A673 (cell line): ENCODE data around the gene SLIT1. TPM values are rescaled to one million over a fixed set of nuclear protein-coding genes. Genes with fewer than 3 reads are reported as not detected.
A peak's percentile ranks its signal among the peaks of the same experiment; 100 is the strongest.

ENCODE experiments used
- BruUV-seq: library from RNA; stranded (reverse); fragments of 400-500 nt; replicated peaks from 2 replicates; lab custom pipeline; 2021; lab: Mats Ljungman, UMichigan
- CTCF ChIA-PET: fragments of 300-600 bp; sonication (Branson Sonifier 250); formaldehyde crosslinking; loops from one replicate; lab custom pipeline; 2022; ENCODE audit warnings: antibody characterized with exemption; lab: Charles Lee
- POLR2A ChIA-PET: fragments of 300-600 bp; sonication (Branson Sonifier 250); formaldehyde crosslinking; loops from one replicate; lab custom pipeline; 2022; ENCODE audit warnings: antibody characterized with exemption; ENCODE audit not compliant: low non-redundant PET; lab: Charles Lee
- DNase-seq: peaks from one replicate; pipeline ENCODE4 v3.0.0-alpha.2; 2015; ENCODE audit warnings: low spot score
- H3K27ac ChIP-seq: fragments of 200-600 bp; sonication (generic); 2 replicates; pipeline ENCODE4 v1.5.1; 2016; ENCODE audit warnings: mixed run types, low read depth, mild to moderate bottlenecking, mixed read lengths, antibody characterized with exemption, low read length; ENCODE audit not compliant: poor library complexity, severe bottlenecking
- H3K27me3 ChIP-seq: fragments of 200-600 bp; sonication (generic); replicated peaks from 2 replicates; pipeline ENCODE4 v1.6.1; 2017; ENCODE audit warnings: mixed run types, low read depth, mild to moderate bottlenecking, mixed read lengths, antibody characterized with exemption, low read length; ENCODE audit not compliant: insufficient read depth, poor library complexity
- H3K36me3 ChIP-seq: fragments of 200-600 bp; sonication (generic); 2 replicates; pipeline ENCODE4 v1.6.1; 2016; ENCODE audit warnings: mixed run types, mild to moderate bottlenecking, mixed read lengths, antibody characterized with exemption, low read length; ENCODE audit not compliant: insufficient read depth, poor library complexity, severe bottlenecking
- H3K4me1 ChIP-seq: fragments of 200-600 bp; sonication (generic); 2 replicates; pipeline ENCODE4 v1.6.1; 2017; ENCODE audit warnings: mixed run types, mild to moderate bottlenecking, mixed read lengths, antibody characterized with exemption, low read length; ENCODE audit not compliant: insufficient read depth, poor library complexity, severe bottlenecking
- H3K4me3 ChIP-seq: fragments of 200-600 bp; sonication (generic); 2 replicates; pipeline ENCODE4 v1.5.1; 2016; ENCODE audit warnings: low read depth, mixed run types, mild to moderate bottlenecking, mixed read lengths, low read length; ENCODE audit not compliant: poor library complexity, severe bottlenecking
- H3K9me3 ChIP-seq: fragments of 200-600 bp; sonication (generic); 2 replicates; pipeline ENCODE4 v1.6.1; 2016; ENCODE audit warnings: mixed run types, low read depth, mild to moderate bottlenecking, mixed read lengths, antibody characterized with exemption, low read length; ENCODE audit not compliant: poor library complexity, severe bottlenecking
- CTCF ChIP-seq: fragments of 300-800, 200-600 bp; sonication (generic); conservative IDR thresholded peaks from 2 replicates; pipeline ENCODE4 v1.5.1; 2017; ENCODE audit warnings: low read depth, mild to moderate bottlenecking, antibody characterized with exemption, low read length, moderate library complexity, mixed read lengths
- EZH2 ChIP-seq: fragments of 200-600 bp; sonication (generic); IDR thresholded peaks from 2 replicates; pipeline ENCODE4 v1.6.1; 2017; ENCODE audit warnings: borderline replicate concordance, low read depth, mild to moderate bottlenecking, mixed read lengths, antibody characterized with exemption, low read length; ENCODE audit not compliant: poor library complexity, severe bottlenecking
- intact Hi-C: fragments of 100-400 bp; cut with micrococcal nuclease; formaldehyde crosslinking; loops from one replicate; pipeline ENCODE4 v1.10.0; 2022; ENCODE audit not compliant: unreplicated experiment
- total RNA-seq: library from RNA; stranded (reverse); gene quantifications from 2 replicates; pipeline ENCODE4 v1.2.3, GENCODE V29; 2021

The SLIT1 gene
- total RNA-seq, 1 experiment from 2014 or later: 0.43 TPM

GRCh38 chr10:96973809-96974747, 211.7 kb downstream of the SLIT1 start:
- Histone ChIP-seq H3K4me1 (no peaks in the 10 kb centered on the region), H3K4me3 (no peak overlapping the region), H3K36me3 (no peaks in the 10 kb centered on the region), H3K27me3 (no peaks in the 10 kb centered on the region), H3K27ac (no peak overlapping the region), H3K9me3 (no peaks in the 10 kb centered on the region)
- ChIA-PET POLR2A (no interaction called here), CTCF (no interaction called here)
- BruUV-seq: no TSS peak
- peak; percentile 4 for DNase-seq
- intact Hi-C loops: no loop called here
- TF ChIP-seq CTCF: no peak
- no peak for TF ChIP-seq EZH2

GRCh38 chr10:96972264-96972663, 213.5 kb downstream of the SLIT1 start:
- no peak overlapping the region for H3K4me3 ChIP-seq
- H3K36me3 ChIP-seq: no peaks in the 10 kb centered on the region
- no peaks in the 10 kb centered on the region for H3K4me1 ChIP-seq
- CTCF ChIA-PET: no interaction called here
- intact Hi-C loops: no loop called here
- peak; percentile 4 for DNase-seq
- TF ChIP-seq EZH2: no peak
- POLR2A ChIA-PET: no interaction called here
- no peaks in the 10 kb centered on the region for H3K27me3 ChIP-seq
- no TSS peak for BruUV-seq
- H3K9me3 ChIP-seq: no peaks in the 10 kb centered on the region
- H3K27ac ChIP-seq: no peak overlapping the region

DNA sequence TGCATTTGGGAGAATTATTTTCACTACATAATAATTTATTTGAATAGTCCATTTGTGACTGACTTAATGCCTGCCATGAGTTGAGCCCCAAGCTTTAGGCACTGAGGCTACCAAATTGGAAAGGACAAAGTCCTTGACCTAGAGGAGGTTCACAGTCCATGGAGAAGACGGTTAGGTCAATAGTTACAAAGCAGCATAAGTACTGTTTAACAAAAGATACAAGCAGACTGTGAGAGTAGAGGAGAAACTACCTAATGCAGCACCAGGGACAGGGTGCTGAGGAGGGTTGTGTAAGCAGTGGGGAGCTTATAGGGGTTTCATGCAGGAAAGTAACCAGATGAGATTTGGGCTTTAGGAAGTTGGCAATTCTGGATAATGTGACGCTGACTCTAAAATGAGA, 214.4 kb downstream of the SLIT1 start:
- POLR2A ChIA-PET: no interaction called here
- no TSS peak for BruUV-seq
- H3K27ac ChIP-seq: no peak overlapping the region

More for the DNA sequence above, 214.4 kb downstream of the SLIT1 start:
- no peak for DNase-seq
- Histone ChIP-seq H3K36me3 (no peaks in the 10 kb centered on the region), H3K27me3 (no peaks in the 10 kb centered on the region), H3K4me1 (no peaks in the 10 kb centered on the region), H3K9me3 (no peaks in the 10 kb centered on the region), H3K4me3 (no peak overlapping the region)
- CTCF ChIA-PET: no interaction called here
- no peak for TF ChIP-seq EZH2
- no peak for TF ChIP-seq CTCF
- intact Hi-C loops: no loop called here
